DND-41 (cell line): Measurements from ENCODE around the gene ZNF266.

Source experiments
- CTCF ChIP-seq: IDR thresholded peaks from 2 replicates; pipeline ENCODE4 v1.5.1; 2012; ENCODE audit warnings: borderline replicate concordance, low read length, moderate library complexity, mild to moderate bottlenecking; ENCODE audit not compliant: poor library complexity, severe bottlenecking; ENCODE audit errors: extremely low read depth
- EZH2 ChIP-seq: IDR thresholded peaks from 3 replicates; pipeline ENCODE4 v1.6.1; 2012; ENCODE audit warnings: borderline replicate concordance, low read depth, mild to moderate bottlenecking, moderate library complexity, low read length, inconsistent platforms; ENCODE audit not compliant: severe bottlenecking

- no peak for TF ChIP-seq CTCF
- no peak for TF ChIP-seq EZH2
These were observed 27.5 kb downstream of the ZNF266 start for GRCh38 chr19:9407827-9408226.
